GM10847 (cell line): ENCODE data around the gene TBCD.

ENCODE experiments used
- POLR2A ChIP-seq: IDR thresholded peaks from 2 replicates; pipeline ENCODE4 v1.6.1; 2011; ENCODE audit not compliant: insufficient read length; ENCODE audit errors: extremely low read depth

TBCD gene

DNA sequence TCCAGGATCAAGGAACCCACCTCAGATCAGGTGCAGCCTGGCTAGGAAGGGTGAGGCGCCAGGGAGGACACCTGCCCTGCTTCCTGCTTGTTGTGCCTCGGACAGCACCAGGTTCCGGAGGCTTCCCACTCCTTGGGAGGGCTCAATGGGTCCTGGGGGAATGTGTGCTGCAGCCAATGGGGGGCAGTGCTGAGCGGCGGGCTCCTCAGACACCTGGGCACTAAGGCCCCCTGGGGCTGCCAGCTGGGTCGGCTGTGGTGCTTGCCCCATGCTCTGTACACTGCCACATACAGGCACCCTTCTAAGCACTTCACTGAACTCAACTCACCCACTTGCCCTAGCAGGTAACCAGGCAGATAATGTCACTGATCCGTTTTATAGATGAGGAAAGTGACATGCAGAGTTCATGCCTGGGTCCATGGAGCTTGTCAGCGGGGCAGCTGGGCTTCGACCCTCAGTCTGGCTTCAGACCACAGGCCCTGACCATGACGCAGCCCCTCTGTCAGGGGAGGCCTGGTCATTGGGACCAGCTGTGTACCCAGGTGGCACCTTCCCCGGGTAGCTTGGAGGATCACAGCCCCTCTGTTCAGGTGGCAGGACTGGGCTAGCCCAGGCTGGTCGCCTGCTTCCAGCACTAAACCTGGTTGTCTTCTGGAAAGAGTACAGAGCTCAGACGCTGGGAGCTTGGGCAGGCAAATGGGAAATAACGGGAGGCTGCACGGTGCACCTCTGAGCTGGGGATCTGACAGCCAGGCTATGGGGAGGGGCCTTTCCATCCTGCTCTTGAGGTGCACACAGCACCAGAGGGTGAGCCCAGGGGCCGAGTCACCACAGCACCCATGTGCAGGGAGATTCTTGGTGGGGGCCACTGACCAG, 8.3 kb upstream of the TBCD start:
- no peak for TF ChIP-seq POLR2A

DNA sequence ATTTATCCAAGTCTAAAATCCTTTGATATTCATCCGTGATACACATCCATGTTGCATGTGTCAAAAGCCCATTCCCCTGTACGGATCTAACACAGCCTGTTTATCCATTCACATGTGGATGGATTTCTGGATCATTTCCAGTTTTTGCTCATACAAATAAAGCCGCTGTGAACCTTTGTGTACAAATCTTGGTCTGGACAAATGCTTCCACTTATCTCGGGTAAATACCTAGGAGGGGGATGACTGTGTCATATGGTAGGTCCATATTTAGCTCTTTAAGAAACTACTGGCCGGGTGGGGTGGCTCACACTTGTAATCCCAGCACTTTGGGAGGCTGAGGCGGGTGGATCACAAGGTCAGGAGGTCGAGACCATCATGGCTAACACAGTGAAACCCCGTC, 6.3 kb upstream of the TBCD start:
- no peak for TF ChIP-seq POLR2A

DNA sequence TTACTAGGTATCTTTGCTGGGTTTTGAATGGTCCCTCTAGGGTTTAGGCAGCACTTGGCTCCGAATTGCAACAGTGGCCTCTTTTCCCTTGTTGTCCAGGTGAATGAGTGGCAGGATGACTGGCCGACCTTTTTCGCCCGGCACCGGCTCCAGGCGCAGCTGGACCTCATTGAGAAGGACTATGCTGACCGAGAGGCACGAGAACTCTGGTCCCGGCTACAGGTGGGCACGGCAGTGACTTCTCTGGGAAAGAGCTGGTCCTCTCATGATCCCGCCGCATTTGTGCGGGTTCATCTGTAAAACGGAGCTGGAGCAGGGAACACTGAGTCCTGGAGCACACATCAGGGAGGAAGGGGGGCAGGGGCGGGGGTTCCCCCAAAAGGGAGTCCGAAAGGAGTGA, 3.1 kb upstream of the TBCD start:
- no peak for TF ChIP-seq POLR2A

DNA sequence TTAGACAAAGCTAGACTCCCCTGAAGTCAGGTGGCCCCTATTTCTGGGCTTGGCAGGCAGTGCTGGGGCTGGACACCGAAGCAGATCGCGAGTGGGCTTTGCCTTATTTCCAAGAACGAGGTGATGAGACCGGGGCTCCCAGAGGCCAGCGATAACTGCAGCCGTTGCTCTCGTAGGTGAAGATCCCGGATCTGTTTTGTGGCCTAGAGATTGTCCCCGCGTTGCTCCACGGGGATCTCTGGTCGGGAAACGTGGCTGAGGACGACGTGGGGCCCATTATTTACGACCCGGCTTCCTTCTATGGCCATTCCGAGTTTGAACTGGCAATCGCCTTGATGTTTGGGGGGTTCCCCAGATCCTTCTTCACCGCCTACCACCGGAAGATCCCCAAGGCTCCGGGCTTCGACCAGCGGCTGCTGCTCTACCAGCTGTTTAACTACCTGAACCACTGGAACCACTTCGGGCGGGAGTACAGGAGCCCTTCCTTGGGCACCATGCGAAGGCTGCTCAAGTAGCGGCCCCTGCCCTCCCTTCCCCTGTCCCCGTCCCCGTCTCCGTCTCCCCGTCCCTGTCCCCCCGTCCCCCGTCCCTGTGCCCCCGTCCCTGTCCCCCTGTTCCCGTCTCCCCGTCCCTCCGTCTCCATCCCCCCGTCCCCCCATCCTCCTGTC, 1.5 kb upstream of the TBCD start:
- TF ChIP-seq POLR2A, result no peak

DNA sequence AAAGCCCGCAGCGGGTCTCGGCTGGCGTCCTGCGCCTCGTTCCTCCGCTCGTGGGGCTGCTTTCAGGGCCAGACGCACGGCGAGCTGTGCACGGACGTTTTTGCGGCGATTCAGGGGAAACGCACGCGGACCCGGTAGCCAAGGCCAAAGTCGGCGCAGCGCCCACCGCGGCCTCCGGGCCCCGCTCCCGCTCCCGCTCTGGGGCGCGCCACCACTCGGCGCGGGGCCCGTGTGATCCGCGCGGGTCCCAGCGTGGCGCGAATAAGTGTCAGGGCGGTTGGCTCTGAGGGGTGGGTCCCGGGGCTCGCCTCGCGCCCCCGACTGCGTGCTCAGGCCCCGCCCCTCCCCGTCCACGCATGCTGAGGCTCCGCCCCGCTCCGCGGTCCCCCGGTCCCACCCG, 694 bp upstream of the TBCD start:
- no peak for TF ChIP-seq POLR2A

DNA sequence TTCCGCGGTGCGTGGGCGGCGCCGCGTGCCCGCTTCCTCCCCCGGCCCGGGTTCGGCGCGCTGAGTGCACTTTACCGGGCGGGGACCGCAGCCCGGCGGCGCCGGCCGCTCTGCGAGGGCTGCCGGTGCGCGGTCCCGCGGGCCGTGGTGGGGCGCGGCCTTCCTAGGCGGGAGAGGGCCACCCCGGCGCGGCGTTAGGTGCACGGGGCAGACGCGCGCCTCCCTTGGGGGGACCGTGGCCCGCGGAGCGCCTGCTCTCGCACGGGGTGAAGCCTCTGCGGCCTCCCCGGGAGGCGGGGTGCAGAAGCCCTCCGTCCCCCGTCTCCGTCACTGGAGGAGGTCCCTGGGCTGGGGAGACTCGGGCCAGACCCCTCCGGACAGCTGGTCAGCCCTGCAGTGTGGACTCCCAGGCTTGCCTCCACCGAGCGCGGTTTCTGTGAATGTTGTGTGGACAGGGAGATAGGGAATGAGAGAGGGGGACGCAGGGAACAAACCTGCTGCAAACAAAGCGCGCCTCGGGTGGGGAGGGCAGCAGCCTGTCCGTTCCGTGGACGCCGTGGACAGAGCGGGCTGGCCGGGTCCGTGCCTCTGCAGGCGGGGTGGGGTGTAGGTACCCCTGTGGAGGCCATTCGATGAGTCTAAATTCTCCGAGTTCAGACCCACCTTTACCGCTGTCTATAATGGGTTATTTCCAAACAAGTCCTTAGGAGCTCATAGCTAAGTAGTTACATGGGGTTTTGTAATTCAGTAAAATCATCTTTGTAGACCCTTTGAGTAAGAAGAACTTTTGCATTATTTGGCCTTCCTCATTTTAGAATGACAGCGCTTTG, 721 bp downstream of the TBCD start:
- no peak for TF ChIP-seq POLR2A

DNA sequence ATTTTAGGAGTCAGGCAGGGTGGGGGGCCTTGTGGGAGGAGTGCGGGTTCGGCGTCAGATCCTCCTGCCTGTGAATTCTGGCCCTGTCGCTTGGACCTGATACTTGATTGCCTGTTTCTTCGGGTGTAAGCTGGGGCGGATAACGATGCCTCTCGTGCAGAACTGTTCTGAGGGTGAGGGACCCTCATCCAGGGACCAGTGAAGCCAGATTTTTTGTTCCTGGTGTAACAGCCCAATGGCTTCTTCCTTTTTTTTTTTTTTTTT, 1.3 kb downstream of the TBCD start:
- TF ChIP-seq POLR2A, result no peak

DNA sequence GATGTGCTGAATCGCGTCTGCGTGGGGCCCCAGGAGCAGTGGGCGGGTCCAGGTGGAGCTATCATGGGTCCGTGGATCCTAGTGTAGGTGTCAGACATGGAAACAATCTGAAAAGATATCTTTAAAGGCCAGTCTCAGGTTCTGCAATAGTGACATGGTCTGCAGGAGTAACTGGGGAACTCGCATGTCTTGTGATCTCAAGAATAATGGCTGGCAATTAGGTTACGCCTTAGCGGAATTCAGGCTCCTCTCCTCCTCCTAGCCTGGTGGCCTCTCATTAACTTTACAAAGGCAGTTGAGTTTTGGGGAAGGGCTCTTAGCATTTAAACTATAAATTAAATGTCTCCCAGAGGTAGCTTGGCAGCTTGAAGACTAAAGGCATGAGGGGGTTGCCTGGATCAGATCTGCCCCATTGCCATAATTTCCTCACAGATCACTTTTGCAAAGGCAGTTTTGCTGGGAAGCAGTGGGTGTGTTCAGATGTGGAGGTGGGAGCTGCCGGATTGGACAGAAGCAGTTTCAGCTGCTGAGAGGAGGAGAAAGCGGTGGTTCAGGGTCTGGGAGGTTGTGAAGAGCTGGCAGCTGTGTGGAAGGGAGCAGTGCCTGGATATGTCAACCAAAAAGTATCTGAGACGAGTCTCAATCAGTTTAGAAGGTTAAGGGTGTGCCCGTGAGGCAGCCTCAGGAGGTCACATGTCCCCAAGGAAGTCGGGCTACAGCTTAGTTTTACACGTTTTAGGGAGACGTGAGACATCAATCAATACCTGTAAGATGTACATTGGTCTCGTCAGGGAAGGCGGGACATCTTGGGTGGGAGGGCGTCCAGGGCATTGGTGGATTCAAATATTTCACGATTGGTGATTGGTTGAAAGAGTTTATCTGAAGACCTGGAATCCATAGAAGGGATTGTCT, 2.7 kb downstream of the TBCD start:
- TF ChIP-seq POLR2A, result no peak

DNA sequence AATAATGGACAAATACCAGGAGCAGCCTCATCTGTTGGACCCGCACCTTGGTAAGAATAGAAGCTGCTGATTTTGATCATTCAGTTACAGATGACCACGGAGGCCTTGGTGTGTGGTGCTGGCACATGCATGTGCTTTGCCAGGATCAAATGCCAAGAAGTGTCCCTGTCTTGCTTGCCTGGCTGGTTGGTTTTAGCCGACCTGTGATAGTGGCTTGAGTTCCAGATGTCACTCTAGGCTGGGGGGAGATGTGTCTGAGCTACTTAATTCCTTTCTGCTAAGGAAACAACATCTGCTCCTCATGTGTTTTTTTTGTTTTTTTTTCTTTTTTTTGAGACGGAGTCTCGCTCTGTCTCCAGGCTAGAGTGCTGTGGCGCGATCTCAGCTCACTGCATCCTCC, 4.3 kb downstream of the TBCD start:
- TF ChIP-seq POLR2A, result no peak

DNA sequence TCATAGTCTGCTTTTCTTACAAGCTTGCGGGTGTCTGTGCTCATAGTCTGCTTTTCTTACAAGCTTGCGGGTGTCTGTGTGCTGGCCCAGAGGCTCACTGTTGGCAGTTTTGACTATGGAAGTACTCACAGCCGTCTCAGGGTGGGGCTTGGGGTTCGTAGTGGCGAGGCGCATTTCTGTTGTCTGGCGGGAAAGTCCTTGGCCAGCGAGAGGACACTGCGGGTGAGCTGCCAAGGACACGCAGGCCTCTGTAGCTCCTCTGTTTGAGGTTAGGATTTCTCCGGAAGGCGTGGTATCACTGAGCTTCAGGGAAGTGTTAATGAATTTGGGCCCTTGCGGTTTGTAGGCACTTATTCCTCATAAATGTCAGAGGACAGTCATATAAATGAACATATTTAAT, 13.5 kb downstream of the TBCD start:
- TF ChIP-seq POLR2A, result no peak

DNA sequence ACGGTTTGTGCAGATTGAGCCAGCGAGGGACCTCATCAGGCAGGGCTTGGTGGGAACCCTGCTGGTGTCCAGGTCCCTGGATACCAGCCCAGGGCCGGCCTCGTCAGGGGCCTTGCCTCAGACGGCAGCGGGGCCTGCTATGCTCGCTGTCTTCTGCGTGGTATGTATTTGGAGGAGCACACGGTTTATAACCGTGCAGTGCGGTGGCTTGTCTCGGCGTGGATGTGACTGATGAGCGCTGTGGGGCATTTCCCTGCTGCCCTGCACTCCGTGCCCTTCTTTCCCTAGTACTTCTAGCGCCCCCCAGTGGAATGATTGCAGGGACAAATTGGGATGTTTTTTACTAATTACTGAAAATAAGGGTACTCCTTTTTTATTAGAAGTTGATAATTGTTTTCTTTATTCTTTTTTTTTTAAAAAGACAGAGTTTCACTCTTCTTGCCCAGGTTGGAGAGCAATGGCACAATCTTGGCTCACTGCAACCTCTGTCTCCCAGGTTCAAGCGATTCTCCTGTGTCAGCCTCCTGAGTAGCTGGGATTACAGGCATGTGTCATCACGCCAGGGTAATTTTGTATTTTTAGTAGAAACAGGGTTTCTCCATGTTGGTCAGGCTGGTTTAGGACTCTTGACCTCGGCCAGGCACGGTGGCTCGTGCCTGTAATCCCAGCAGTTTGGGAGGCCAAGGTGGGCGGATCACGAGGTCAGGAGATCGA, 15.3 kb downstream of the TBCD start:
- no peak for TF ChIP-seq POLR2A

DNA sequence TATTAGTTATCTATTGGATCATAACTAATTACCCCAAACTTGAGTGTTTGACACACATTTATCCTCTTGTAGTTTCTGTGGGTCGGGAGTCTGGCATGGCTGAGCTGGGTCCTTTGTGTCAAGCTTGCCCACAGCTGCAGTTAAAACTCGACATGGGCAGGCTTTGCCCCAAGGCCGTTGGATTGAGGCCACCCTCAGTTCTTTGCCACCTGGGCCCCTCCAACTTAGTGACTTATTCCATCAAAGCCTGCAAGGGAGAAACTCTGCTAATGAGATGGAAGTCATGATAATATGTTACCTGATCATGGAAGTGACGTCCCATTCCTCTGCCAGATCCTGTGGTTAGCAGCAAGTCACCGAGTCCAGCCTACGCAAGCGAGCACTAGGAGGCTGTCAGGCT, 17.2 kb downstream of the TBCD start:
- TF ChIP-seq POLR2A, result no peak

DNA sequence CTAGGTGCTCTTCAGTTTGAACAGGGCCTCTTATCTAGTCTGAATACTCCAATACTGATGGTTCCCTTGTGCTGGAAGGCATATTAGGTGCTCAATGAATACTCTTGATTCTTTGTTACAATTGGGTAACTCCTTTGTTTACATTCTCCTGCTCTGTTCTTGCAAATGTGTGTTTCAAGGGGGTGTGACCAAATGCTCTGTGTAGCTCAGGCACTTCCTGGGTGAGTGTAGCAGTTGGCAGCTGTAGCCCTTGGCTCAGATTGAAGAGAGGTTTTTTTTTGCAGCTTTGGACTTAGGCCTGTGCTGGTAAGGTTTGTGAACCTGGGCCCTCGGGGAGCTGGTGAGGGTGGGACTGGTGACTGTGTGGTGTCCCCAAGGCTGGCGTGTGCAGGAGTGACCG, 20.2 kb downstream of the TBCD start:
- TF ChIP-seq POLR2A, result no peak

DNA sequence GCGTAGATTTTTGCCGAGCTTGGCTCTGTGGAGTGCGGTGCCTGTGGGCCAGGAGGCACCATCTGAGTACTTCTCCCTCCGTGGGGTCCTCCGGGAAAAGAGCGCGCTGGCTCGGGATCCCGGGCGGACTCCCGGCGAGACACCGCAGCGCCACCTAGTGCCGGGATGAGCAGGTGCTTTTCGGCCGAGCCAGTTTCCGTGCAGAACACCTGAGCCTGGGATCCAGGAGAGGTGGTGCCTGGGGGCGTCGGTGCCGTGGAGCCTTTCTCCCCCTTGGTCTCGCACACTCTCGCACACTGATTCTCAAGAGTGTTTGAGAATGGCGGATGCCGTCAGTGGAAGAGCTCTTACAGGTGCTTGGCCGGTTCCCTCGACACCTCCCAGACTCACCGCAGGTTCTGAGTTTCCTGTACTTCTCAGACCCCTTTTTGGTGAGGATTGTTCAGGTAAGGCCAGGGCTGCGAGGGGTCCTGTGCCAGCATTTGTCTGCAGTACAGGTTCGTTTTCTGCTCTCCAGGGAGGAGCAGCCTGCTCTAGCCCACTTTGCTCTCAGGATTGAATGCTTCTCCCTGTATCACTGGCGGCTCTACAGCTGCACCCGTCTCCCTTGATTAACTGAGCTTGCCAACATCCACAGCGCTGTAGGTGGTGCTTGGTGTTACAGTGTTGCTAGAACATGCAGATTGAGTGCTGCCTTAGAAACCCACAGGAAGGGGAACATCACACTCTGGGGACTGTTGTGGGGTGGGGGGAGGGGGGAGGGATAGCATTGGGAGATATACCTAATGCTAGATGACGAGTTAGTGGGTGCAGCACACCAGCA, 23.3 kb downstream of the TBCD start:
- TF ChIP-seq POLR2A, result no peak
